Activated gamma-delta T cell treated with Interleukin-2 at 50 U/mL for 16 hours (primary cell): ENCODE results near the gene NACAD.

Experiments used
- DNase-seq: peaks from one replicate; pipeline ENCODE4 v3.0.0-alpha.2; 2020

The NACAD gene, protein sequence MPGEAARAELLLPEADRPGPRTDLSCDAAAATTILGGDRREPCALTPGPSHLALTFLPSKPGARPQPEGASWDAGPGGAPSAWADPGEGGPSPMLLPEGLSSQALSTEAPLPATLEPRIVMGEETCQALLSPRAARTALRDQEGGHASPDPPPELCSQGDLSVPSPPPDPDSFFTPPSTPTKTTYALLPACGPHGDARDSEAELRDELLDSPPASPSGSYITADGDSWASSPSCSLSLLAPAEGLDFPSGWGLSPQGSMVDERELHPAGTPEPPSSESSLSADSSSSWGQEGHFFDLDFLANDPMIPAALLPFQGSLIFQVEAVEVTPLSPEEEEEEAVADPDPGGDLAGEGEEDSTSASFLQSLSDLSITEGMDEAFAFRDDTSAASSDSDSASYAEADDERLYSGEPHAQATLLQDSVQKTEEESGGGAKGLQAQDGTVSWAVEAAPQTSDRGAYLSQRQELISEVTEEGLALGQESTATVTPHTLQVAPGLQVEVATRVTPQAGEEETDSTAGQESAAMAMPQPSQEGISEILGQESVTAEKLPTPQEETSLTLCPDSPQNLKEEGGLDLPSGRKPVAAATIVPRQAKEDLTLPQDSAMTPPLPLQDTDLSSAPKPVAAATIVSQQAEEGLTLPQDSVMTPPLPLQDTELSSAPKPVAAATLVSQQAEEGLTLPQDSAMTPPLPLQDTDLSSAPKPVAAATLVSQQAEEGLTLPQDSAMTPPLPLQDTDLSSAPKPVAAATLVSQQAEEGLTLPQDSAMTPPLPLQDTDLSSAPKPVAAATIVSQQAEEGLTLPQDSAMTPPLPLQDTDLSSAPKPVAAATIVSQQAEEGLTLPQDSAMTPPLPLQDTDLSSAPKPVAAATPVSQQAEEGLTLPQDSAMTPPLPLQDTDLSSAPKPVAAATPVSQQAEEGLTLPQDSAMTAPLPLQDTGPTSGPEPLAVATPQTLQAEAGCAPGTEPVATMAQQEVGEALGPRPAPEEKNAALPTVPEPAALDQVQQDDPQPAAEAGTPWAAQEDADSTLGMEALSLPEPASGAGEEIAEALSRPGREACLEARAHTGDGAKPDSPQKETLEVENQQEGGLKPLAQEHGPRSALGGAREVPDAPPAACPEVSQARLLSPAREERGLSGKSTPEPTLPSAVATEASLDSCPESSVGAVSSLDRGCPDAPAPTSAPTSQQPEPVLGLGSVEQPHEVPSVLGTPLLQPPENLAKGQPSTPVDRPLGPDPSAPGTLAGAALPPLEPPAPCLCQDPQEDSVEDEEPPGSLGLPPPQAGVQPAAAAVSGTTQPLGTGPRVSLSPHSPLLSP (N-terminal part only)

DNA sequence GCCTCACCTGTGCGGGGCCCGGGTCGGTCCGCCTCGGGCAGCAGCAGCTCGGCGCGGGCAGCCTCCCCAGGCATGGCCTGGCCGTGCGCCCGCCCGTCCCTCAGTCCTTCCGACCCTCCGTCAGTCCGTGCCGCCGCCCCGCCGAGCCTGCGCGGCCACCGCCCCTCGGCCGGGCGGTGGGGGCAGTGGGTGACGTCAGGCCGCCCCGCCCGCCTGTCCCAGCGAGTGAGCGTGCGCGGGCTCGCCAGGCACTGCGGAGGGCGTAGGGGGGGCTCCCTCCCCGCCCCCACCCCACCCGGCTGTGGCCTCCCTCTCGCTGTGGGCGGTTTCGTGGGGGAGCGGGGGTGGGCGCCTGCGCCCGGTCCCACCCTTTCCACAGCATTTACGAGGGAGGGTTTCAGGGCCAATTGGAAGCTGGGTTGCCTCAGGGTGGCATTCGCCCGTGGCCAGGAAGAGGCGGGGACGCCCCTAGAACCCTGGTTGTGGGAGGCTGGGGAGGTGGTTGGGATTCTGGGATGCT lies at the start of gene NACAD:
Gene NACAD (minus strand): TSS at position 149 of the 520 bp plus-strand sequence. CDS start 75 bp downstream, at position 74.
- DNase-seq = no peak

DNA sequence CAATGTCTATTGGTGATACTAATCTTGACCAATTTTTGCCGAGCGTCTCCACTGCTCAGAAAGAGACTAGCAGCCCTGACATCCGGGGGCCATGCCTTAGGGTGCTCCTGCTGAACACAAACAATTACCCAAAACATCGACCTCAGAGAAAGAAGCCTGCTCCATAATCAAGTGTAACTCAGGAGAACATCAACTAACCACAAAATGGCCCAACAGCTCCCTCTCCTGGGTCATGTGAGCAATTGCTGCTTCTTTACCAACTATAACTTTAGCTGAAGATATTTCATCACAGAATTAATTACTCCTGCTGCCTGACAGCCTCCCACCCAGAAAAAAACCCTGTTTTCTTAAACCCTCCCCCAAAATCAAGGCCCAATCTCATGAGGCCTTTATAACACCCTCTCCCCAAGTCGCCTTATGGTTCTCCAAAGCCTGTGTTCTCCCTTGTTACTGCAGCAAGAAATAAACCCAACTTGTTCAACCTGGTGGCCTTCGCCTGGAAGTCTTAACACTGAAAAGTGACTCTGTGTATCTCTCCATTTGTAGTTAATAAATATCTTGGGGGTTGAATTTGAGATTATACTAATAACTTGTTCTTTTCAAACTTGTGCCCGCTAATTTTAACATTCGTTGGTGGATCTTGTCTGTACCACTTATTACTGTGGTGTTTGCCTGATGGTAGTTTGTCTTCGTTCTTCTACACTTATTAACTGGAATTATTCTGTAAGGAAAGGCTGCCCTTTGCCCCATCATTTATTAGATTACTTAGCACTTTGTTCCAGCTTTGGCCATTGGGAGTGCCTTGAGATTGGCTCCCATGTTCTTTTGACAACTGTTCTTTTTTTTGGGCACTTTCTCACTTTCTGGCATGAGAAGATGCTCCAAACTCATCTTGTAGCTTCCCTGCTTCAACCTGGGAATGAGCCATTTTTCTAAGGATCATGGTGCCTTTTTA lies 47.6 kb upstream of the NACAD start:
- DNase-seq = peak; percentile 63

DNA sequence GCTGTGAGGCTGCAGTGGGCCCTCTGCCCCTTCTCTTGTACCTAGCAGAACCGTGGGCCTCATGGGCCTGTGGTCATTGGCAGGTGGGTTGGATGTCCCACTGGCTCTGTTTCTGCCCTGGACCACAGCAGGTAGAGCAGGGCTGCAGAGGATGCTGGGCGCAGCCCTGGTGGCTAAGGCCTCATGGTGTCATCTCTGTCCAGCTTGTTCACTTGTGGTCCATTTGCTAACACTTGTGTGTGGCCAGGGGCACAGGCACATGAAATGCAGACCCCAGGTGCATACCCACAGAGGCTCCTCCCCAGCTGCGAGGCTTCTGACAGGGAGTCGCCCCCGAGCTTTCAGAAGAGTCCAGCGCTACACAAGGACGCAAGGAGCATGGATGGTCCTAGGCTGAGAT lies 45.1 kb upstream of the NACAD start:
- DNase-seq = no peak

DNA sequence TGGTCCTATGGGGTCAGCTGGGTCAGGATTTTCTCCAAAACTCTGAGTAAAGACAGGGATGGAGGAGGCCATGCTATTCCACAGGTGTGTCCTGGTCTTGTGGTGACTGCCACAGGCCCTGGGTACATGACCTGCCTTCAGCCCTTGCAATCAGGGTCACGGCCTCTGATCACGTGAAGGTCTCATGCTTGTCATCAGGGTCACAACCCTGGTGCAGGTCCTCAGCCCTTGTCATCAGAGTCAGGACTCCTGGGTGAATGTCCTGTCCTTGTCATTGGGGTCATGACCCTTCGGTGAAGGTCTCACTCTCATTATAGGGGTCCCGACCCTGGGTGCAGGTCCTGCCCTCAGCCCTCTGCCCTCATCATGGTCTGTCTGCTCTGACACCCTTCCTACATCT lies 44.6 kb upstream of the NACAD start:
- no peak for DNase-seq

DNA sequence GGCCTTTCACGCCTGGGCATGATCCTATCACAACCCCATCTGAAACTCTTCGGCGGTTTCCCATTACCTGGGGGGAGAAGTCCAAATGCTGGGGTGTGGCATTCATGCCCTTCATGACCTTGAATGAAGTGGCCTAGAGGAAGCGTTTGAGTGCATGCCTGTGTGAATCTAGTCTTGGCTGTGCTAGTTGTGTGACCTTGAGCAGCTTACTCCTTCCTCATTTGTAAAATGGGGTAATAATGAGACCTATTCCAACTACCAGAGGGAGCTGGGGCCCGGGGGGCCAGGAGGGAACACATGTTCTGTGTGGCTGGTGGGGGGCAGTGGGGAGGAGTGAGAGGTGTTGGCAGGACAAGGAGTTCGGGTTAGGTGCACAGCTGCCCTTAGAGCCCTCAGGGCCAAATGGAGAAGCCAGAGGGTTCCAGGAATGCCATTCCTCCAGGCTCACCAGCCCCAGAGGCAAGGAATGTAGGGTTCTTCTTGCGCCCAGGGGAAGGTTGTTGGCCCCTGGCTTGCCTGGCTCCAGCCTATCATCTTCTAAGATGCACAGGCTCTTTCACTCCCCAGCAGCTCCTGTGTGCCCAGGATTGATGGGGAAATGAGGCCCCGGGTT lies 44.0 kb upstream of the NACAD start:
- no peak for DNase-seq

DNA sequence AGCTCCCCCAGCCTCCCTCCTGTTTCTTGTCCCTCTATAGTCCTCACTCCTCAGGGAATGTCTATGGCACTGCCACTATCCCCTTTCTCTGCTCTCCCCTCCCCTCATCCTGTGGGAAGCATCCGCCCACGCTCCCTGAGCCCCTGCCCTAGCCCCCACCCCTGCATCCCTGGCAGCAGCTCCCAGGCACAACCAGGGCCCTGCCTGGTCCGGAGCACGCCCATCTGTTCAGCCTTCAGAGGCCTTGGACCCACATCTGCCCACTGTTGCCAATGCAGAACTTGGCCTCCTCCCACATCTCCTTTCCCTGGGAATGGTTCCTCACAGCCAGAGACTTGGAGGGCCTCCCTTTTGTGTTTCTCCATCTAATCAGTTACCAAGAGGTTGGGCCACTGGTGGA lies 43.1 kb upstream of the NACAD start:
- DNase-seq = no peak

DNA sequence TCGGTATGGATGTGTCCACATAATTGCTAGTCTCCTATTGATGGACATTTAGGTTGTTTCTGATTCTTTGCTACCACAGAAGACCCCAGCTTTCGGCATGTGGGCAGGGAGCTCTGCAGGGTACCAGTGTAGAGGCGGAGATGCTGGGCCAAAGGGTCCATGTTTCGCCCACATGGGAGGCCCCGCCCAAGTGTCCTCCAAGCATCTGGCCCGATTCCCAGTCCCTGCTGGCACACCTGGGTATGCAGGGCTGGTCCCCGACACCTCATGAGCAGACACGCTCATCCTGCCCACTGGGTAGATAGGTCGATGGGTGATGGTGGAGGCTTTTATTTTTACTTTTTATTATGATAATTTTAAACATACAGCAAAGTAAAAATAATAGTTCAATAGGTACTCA lies 42.1 kb upstream of the NACAD start:
- no peak for DNase-seq

DNA sequence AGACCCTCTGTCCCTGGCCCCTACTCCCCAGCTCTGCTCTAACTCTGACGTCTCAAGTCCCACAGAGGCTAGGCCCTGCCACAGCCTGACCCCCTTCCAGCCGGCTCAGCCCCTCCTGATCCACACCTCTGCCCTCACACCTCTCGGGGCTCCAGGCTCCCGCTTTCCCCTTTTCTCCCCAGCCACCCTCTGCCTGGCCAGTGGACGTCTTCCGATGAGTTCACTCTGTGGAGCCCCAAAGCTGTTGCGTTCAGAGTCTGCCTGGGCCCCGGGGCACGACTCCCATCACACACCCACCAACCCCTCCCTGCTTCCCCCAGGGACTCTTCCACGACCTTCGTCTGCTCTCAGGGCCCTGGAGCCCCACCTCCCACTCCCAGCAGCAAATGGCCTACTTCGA lies 41.1 kb upstream of the NACAD start:
- DNase-seq = no peak

DNA sequence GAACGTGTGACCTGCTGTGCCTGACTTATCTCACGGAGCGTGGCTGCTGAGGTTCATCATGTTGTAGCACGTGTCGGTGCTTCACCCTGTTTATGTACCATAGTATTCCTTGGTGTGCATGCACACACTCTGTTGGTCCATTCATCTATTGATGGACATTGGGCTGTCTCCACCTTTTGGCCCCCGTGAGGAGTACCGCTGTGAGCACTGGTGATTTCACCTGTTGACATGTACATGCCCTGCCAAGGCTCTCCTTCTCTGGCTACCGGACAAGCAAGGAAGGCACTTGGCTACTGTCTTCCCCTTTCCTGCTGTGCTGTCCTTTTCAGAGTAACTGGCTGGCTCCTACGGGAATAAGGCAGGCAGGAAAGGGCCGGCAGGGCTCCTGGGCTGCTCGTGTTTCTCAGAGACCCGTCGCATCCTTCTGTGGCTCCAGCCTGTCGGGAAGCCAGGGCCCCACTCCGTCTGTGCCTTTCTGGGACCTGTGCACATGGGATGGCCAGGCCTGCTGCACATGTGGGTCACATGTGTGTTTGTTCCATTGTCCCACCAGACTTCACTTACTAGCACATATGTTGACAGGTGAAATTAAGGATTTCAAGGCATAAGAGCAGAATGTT lies 40.5 kb upstream of the NACAD start:
- DNase-seq = no peak

DNA sequence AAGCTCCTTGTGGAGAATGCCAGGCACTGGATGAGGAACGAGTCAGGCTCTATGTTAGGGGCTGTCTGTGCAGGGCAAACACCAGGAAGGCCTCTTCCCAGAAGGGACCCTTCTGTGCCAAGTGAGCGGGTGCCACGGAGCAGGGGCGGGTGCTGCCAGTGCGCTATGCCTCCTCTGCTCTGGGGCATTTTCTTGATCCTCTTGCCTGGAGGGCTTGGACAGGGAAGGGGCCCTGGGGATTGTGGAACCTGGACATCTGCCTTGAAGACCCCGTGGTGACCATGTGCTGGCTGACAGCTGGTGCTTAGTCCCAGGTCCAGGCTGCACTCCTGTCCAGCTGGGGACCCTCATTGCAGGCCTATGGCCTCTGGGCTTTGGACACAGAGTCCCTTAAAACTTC lies 38.2 kb upstream of the NACAD start:
- no peak for DNase-seq

DNA sequence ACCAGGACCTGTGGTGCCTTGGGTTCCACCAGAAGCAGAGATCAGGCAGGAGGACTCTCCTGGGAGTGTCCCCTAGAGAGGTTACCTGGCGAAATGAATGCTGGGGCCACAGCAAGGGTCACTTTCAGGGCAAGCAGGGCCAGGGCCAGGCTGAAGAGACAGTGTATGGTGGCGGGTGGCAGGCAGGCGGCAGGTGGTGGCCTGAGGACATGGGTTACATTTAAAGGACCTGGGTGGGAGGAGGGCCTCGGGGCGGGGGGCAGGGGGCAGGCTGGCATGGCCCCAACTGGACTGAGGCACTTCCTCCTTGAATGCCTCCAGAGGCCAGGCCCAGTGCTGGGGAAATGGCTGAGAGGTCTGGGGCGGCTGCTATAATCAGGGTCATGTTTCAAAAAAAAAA lies 37.4 kb upstream of the NACAD start:
- no peak for DNase-seq

DNA sequence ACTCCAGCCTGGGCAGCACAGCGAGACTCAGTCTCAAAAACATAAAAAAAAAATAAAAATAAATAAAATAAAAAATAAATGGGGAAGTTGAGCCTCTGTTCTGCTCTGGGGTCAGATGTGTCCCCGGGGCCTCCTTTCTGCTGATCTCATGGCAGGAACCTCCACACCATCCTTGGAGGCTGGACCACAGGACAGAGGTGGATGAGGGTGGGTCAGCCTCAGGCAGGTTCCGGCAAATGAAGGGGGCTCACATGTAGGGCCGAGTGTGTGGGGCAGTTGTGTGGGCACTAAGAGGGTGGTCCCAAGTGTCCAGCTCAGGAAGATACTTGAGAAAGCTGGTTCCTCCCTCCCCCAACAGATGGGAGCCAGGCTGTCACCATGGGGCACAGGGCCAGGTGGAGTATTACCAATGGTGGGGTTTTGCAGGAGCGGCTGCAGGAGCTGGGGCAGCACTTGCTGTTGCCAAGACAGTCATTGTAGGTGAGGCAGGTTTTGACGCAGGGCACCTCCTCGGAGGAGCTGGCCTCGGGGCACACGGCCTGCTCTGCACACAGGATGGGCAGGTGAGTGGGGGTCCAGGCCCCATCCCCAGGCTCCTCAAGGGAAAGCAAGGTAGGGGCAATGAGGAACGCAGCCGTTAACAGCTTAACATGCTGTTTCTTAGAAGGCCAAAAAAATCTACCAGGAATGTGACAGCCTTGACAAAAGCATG lies 36.6 kb upstream of the NACAD start:
- no peak for DNase-seq

DNA sequence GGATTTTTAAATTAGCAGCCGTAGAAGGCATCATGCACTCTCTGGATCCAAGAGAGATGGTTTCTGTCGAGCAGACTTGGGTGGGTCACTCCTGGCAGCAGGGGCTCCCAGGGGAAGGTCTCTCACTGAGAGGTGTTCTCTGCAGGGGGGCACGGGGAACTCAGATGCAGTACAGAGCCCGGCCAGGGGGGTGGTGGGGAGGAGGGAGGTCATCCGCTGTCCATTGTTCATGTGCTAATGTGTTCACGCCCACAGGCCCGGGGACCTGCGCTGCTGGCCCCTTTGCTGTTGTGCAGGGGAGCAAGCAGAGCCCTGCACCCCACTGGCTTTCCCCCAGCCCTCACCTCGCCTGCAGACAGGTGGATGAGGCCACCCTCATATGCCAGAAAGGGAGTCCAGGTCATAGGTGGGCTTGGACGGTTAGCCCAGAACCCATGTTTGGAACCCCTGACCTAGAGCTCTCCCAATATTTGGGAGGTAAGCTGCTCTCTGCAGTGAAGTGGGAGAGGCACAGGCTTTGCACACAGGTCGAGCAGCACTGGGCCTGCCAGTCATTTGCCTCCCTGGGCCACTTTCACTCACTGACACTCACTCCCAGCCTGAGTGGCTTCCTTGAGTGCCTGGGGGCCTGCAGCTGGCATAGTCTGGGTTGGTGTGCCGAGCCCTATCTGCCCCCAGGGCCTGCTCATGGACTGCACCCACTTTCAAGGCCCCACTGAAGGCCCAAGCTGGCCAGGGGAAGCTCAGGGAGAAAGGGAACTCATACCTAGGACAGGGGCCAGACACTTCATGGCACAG lies 35.3 kb upstream of the NACAD start:
- DNase-seq = no peak

DNA sequence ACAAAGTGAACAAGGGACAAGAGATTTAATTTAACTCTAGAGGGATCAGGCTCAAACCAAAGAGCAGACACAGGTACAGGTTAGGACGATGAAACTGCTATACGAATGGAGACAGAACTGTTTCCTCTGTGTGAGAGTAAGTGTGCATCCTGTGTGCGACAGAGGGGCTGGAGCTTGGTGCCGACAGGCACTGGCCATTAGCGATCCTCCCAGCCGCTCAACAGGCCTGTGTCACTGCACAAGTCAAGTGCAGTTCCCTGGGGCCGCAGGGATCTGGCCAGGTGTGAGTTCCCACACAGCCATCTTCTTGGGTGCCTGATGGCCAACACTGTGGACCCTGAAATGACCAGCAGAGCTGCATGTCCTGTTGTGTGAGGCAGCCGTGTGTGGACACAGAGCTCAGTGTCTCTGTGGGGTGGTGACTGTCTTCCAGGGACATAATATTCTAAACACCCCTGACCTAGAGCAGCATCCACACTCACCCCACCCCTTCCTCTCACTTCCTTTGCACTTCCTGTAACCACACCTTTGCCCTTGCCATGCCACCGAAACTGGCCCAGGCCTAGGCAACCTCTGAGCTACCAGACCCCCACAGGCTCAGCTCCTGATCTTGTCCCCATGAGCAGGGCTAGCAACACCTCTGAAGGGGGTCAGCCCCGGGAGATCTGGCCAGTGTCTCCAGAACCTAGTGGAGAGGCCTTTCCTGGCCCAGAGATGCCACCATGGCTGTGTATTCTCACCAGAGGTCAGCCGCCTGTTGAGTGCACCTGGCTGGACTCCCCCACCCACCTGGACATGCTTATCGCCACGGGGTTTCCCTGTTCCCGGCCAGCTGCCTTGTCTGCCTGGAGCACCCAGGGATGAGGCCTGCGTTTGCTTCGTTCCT lies 34.4 kb upstream of the NACAD start:
- DNase-seq = peak; percentile 29

DNA sequence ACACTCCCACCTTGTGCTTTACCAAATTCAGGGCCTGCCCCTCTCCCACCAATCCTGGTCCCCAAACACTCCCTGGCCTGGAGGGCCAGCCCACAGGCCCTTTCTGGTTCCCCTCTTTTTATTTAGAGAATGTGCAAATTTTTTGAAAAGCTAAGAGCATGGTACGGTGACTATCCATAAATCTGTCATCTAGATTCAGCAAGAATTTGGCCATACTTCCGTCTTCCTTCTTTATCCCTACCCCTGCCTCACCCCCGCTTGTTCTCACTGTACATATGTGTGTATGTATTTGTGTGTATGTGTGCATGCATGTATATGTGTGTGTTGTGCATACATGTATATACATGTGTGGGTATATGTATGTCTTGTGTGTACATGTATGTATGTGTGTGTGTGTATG lies 30.8 kb upstream of the NACAD start:
- no peak for DNase-seq

DNA sequence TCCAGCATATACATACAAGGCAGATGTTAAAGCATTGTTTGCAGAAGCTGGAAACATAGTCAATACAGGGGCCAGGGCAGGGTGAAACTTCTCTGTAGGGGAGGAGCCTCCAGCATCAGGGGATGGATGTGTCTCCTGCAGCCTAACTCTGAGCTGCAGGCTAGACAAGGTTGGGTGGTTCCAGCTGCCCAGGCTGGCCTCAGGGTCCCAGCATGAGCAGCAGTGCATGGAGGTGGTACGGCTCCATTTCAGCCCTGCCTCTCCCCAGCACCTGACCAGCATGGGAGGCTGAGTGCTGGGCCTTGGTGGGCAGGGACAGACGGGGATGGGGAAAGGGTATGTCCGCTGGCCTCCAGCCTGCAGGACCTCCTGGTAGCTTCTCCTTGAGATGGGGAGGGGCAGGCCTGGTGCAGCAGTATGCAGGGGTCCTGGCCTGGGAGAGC lies 30.1 kb upstream of the NACAD start:
- DNase-seq = no peak

DNA sequence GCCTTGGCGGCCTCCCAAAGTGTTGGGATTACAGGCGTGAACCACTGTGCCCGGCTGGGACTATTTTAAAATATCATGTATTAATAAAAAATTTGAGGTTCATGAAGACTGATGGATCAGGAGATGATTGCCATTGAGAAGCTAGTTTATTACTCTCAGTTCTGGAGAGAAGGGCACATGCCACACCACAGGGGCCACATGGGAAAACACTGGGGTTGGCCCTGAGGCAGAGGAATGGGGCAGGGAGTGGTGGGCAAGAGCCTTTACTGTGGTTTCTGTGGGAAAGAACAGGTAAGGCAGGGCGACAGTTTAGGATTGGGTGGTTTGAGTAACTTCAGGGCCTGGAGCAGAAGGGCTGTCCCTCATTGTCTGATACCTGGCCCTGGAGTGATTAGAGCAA lies 29.5 kb upstream of the NACAD start:
- DNase-seq = no peak

DNA sequence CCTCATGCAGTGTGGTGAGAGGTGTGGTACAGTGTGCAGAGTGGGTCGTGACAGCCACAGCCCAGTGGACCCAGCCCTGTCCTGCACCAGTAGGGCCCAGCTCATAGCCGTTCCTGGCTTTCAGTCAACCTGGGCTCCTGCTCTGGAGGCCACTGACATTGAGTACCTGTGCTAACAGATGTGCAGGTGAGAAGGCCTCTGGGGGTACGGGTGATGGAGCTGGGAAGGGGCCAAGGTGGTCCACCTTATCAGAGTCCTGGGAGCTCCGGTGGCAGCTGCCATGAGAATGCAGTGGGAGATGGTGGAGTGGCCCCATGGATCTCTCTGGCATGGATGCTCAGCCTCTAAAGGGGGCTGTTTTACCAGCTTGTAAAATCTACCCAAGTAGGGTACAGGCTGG lies 28.8 kb upstream of the NACAD start:
- DNase-seq = no peak
